Upper lobe of left lung (tissue), 4 donors: Measurements from ENCODE around the gene ANKRD11.

Source experiments
- EP300 ChIP-seq, 4 donors: sonication (generic); formaldehyde crosslinking; IDR thresholded peaks; one replicate each; pipeline ENCODE4 v1.5.1; 2017; ENCODE audit warnings: antibody characterized with exemption in 4 of 4, control low read depth in 2 of 4
- POLR2A ChIP-seq, 4 donors: fragments of 450-650 bp; IDR thresholded peaks; one replicate each; pipeline ENCODE4 v1.5.1; 2016 to 2017; ENCODE audit warnings: antibody characterized with exemption in 4 of 4, mild to moderate bottlenecking in 2 of 4
- POLR2AphosphoS5 ChIP-seq, 2 donors: sonication (generic); formaldehyde crosslinking; IDR thresholded peaks; one replicate each; pipeline ENCODE4 v1.5.1; 2017; ENCODE audit warnings: antibody characterized with exemption in 2 of 2
- TF ChIP-seq, protein P1 (sequence below), 6 experiments: fragments of 450-650 bp in 4 of 6; fragments of 200-600 bp in 2 of 6; sonication (generic) in 2 of 6; IDR thresholded peaks; one replicate each; pipeline ENCODE4 v1.5.1; 2016 to 2019; ENCODE audit warnings: antibody characterized with exemption in 6 of 6

DNA sequence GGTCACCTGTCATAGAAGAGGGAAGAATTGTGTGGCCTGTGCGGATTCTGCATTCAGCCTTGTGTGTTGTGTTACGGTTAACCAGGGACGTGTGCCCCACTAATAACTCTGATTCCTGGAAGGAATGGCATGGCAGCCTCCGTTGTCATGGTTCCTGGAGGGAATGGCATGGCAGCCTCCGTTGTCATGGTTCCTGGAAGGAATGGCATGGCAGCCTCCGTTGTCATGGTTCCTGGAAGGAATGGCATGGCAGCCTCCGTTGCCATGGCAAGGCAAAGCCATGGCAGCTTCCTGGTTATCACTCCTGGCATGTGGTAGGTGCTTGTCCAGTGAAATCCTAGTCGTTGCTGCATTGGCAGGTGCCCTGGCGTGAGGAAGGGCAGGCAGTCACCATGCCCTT is 26.8 kb upstream of the ANKRD11 start:
- TF ChIP-seq, protein P1, sequence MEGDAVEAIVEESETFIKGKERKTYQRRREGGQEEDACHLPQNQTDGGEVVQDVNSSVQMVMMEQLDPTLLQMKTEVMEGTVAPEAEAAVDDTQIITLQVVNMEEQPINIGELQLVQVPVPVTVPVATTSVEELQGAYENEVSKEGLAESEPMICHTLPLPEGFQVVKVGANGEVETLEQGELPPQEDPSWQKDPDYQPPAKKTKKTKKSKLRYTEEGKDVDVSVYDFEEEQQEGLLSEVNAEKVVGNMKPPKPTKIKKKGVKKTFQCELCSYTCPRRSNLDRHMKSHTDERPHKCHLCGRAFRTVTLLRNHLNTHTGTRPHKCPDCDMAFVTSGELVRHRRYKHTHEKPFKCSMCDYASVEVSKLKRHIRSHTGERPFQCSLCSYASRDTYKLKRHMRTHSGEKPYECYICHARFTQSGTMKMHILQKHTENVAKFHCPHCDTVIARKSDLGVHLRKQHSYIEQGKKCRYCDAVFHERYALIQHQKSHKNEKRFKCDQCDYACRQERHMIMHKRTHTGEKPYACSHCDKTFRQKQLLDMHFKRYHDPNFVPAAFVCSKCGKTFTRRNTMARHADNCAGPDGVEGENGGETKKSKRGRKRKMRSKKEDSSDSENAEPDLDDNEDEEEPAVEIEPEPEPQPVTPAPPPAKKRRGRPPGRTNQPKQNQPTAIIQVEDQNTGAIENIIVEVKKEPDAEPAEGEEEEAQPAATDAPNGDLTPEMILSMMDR (IDR thresholded peaks at IDR 0.05), result no peak
- TF ChIP-seq POLR2A (IDR thresholded peaks at IDR 0.05), result no peak
- TF ChIP-seq POLR2AphosphoS5 (IDR thresholded peaks at IDR 0.05), result no peak
- TF ChIP-seq EP300 (IDR thresholded peaks at IDR 0.05), result no peak
